Small intestine (tissue), 7 donors: ENCODE data around the gene HDAC1. TPM values are rescaled to one million over a fixed set of nuclear protein-coding genes. Genes with fewer than 3 reads are reported as not detected.

Source experiments
- DNase-seq, 2 donors: peaks; one replicate each; pipeline versions ENCODE4 v3.0.0 to v3.0.0-alpha.2; 2013
- FAIRE-seq: peaks from 2 replicates; lab custom pipeline; 2012; peaks lifted over from hg19 to GRCh38; lab: Jason Lieb, UNC
- H3K27ac ChIP-seq, 3 donors: one replicate each; pipeline ENCODE4 v1.5.1; 2013; ENCODE audit warnings: low read length in 2 of 3, mild to moderate bottlenecking in 2 of 3, control low read depth in 1 of 3, inconsistent platforms in 1 of 3, low read depth in 1 of 3, moderate library complexity in 1 of 3
- H3K27me3 ChIP-seq, 3 donors: one replicate each; pipeline ENCODE4 v1.6.1; 2013; ENCODE audit warnings: low read length in 3 of 3, inconsistent platforms in 1 of 3; ENCODE audit not compliant: control insufficient read depth in 3 of 3, insufficient read depth in 3 of 3
- H3K36me3 ChIP-seq, 3 donors: one replicate each; pipeline ENCODE4 v1.6.1; 2013; ENCODE audit warnings: low read length in 3 of 3, inconsistent platforms in 1 of 3, low read depth in 1 of 3, mild to moderate bottlenecking in 1 of 3, moderate library complexity in 1 of 3; ENCODE audit not compliant: control insufficient read depth in 3 of 3, insufficient read depth in 2 of 3
- H3K4me1 ChIP-seq, 3 donors: one replicate each; pipeline ENCODE4 v1.6.1; 2013; ENCODE audit warnings: low read length in 2 of 3, inconsistent platforms in 1 of 3, low read depth in 1 of 3, mild to moderate bottlenecking in 1 of 3, moderate library complexity in 1 of 3; ENCODE audit not compliant: control insufficient read depth in 3 of 3, insufficient read depth in 2 of 3
- H3K4me3 ChIP-seq, 3 donors: one replicate each; pipeline ENCODE4 v1.5.1; 2013; ENCODE audit warnings: low read length in 3 of 3, control low read depth in 1 of 3, inconsistent platforms in 1 of 3, low read depth in 1 of 3, mild to moderate bottlenecking in 1 of 3, moderate library complexity in 1 of 3
- H3K9me3 ChIP-seq, 2 donors: one replicate each; pipeline ENCODE4 v1.6.1; 2013; ENCODE audit warnings: low read depth in 1 of 2, low read length in 1 of 2; ENCODE audit not compliant: control insufficient read depth in 2 of 2, insufficient read depth in 1 of 2
- WGBS, 3 donors: extraction: QIAGEN DNeasy Blood & Tissue Kit; methylation state at CpG; one replicate each; pipeline ENCODE4 v1.1.7; 2013; 5-methylcytosine and 5-hydroxymethylcytosine counted together
- polyA plus RNA-seq, 4 donors: library from polyadenylated mRNA; stranded (reverse) in 3 of 4; unstranded in 1 of 4; fragments of 200-250 nt in 3 of 4; fragments of 120-200 nt in 1 of 4; gene quantifications; one replicate each; pipeline versions ENCODE4 v1.2.1 to v1.2.3, GENCODE V29; 2013
- donor health status: healthy with polysubstance abuse.
- donor health status: control.
- donor health status: control.
- donor health status: Bipolar disorder and iron deficiency.
- donor health status: healthy.

Gene HDAC1
- polyA plus RNA-seq, 4 donors = 87.0 to 161 (median 112) TPM

GRCh38 chr1:32303997-32304622, 12.2 kb downstream of the HDAC1 start:
- no peak for FAIRE-seq
- 90 to 95% (median 91%) methylated on average over 3 of the region's 3 CpGs for WGBS, 3 donors
- peaks cover 0 to 5% (median 1%) of the 10 kb centered on the region in 3 donors for H3K4me1 ChIP-seq

DNA sequence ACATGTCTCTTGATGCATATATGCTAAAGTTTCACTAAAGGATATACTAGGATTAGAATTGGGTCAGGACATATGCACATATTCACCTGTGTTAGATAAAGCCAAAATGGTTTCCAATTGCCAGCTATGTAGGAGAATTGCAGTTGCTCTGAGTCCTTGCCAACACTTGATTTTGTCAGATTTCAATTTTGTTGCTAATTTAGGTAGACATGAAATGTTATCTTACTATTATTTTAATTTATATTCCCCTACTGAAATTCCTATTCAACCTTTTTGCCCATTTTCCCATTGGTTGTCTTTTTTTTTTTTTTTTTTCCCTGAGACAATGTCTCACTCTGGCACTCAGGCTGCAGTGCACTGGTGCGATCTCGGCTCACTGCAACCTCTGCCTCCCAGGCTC, 13.4 kb downstream of the HDAC1 start:
- FAIRE-seq (no peak), DNase-seq (no peak)
- Histone ChIP-seq H3K36me3 (peaks cover 11 to 35% (median 14%) of the 10 kb centered on the region in 3 donors), H3K9me3 (peaks cover 0 to 3% of the 10 kb centered on the region in 2 donors), H3K27ac (no peak overlapping the region), H3K4me1 (peaks cover 0 to 11% (median 5%) of the 10 kb centered on the region in 3 donors), H3K27me3 (no peaks in the 10 kb centered on the region), H3K4me3 (no peak overlapping the region)
- 98 to 100% (median 99%) methylated on average over 2 of the region's 2 CpGs for WGBS, 3 donors

More at GRCh38 chr1:32303997-32304622, 12.2 kb downstream of the HDAC1 start:
- Histone ChIP-seq H3K27me3 (no peaks in the 10 kb centered on the region), H3K36me3 (peaks cover 12 to 42% (median 14%) of the 10 kb centered on the region in 3 donors), H3K27ac (no peak overlapping the region), H3K9me3 (peaks cover 0 to 3% of the 10 kb centered on the region in 2 donors), H3K4me3 (no peak overlapping the region)
- no peak for DNase-seq

DNA sequence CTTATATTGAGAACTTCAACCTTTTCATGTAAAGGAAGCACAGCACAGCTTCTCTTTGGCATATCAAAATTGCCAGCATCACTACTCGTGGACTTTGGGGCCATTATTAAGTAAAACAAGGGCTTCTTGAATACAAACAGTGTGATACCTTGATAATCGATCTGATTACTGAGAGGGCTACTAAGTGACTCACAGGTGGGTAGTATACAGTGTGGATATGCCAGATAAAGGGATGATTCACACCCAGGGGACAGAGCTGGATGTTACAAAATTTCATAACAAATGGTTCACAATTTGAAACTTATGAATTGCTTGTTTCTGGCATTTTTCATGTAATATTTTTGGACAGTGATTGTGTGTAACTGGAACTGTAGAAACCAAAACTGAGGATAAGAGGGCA, 15.4 kb downstream of the HDAC1 start:
- no peak overlapping the region for H3K4me3 ChIP-seq
- no peak overlapping the region for H3K27ac ChIP-seq
- no peak for FAIRE-seq

DNA sequence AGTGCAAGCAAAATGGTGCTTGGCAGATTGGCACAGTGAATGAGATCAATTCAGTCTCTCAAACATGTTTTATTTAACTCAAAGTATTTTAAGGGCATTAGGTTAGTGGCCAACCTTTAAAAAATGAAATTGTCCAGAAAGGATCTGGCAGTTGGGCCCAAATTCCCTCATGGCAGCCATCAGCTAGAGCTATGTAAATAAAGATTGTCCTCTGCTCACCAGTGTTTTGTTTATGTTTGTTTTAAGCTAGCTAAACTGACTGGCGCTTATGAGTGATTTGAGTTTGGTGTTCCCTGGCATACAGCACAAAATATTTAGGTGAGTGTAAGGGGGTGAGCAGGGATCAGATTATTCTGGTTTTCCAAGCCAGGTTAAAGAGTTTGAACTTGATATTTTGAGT, 18.1 kb downstream of the HDAC1 start:
- H3K27me3 ChIP-seq = no peaks in the 10 kb centered on the region
- no peak overlapping the region for H3K27ac ChIP-seq
- FAIRE-seq = no peak
- H3K36me3 ChIP-seq = peaks cover 2 to 22% (median 3%) of the 10 kb centered on the region in 3 donors
- H3K4me3 ChIP-seq = no peak overlapping the region
- 69 to 80% (median 70%) methylated on average over 1 of the region's 1 CpG for WGBS, 3 donors
- H3K9me3 ChIP-seq = no peaks in the 10 kb centered on the region
- peaks cover 0 to 16% (median 5%) of the 10 kb centered on the region in 3 donors for H3K4me1 ChIP-seq
- DNase-seq = no peak

More for the DNA sequence above, 15.4 kb downstream of the HDAC1 start:
- peaks cover 11 to 35% (median 14%) of the 10 kb centered on the region in 3 donors for H3K36me3 ChIP-seq
- no peaks in the 10 kb centered on the region for H3K27me3 ChIP-seq
- peaks cover 0 to 3% of the 10 kb centered on the region in 2 donors for H3K9me3 ChIP-seq
- peaks cover 0 to 16% (median 5%) of the 10 kb centered on the region in 3 donors for H3K4me1 ChIP-seq
- WGBS, 3 donors = 13 to 54% (median 38%) methylated on average over 2 of the region's 2 CpGs
- peak in 1 of 2 donors; percentile 55 for DNase-seq

DNA sequence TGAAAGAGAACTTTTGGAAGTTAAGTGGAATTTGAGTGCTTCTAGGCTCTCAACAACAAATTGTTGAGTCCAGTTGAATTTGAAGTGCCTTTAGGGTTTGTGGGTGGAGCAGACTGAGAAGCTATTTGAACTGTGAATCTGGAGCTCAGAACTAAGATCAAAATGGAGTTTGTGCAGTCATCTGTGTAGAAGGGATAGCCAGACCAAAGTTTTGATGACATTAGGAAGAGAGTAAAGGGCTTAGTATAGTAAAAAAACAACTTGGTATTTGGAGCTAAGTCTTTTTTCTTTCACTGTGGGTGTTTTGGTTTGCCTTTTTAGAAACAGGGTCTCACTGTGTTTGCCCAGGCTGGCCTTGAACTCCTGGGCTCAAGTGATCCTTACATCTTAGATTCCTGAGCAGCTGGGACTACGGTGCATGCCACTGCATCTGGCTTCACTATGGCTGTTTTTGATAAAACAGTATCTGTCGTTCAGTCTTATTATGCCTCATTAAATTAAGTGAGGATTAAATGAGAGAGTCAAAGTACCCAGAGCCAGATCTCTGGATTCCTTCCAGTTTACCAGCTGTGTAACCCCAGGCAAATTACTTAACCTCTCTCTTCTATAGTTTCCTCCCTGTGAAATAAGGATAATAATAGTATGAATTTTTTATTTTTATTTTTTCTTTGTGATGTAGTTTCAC, 20.0 kb downstream of the HDAC1 start:
- Histone ChIP-seq H3K9me3 (no peaks in the 10 kb centered on the region), H3K4me1 (peaks cover 0 to 14% (median 5%) of the 10 kb centered on the region in 3 donors), H3K36me3 (peaks cover 2 to 15% (median 3%) of the 10 kb centered on the region in 3 donors), H3K27ac (no peak overlapping the region), H3K27me3 (no peaks in the 10 kb centered on the region), H3K4me3 (no peak overlapping the region)
- DNase-seq = no peak
- WGBS, 3 donors = 7 to 37% (median 16%) methylated on average over 2 of the region's 2 CpGs
- no peak for FAIRE-seq

GRCh38 chr1:32316903-32317277, 25.0 kb downstream of the HDAC1 start:
- Histone ChIP-seq H3K9me3 (no peaks in the 10 kb centered on the region), H3K4me3 (no peak overlapping the region), H3K27me3 (no peaks in the 10 kb centered on the region), H3K4me1 (peaks cover 3 to 8% (median 8%) of the 10 kb centered on the region in 3 donors), H3K36me3 (peaks cover 5 to 38% (median 9%) of the 10 kb centered on the region in 3 donors), H3K27ac (no peak overlapping the region)
- WGBS, 3 donors = 72 to 79% (median 77%) methylated on average over 3 of the region's 3 CpGs
- FAIRE-seq = no peak
- no peak for DNase-seq

DNA sequence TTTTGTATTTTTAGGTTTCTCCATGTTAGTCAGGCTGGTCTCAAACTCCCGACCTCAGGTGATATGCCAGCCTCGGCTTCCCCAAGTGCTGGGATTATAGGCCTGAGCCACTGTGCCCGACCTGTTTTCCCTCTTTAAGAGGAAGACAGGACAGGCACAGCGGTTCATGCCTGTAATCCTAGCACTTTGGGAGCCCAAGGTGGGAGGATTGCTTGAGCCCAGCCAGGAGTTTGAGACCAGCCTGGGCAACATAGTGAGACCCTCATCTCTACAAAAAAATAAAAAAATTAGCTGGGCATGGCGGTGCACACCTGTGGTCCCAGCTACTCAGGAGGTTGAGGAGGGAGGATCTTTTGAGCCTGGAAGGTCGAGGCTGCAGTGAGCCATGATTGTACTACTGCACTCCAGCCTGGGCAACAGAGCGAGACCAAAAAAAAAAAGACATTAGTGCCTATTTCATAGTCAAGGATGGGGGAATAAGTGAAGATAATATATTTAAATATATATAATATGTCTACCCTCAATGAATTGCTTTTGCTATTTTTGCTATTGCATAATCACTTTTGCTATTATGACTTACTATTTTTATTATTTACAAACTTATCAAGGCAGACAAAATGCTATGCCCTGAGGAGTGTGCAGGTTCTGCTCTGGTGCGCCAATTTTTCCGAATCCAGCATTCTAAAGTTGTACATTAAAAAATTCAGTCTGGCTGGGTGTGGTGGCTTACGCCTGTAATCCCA, 26.4 kb downstream of the HDAC1 start:
- Histone ChIP-seq H3K4me1 (peaks cover 3 to 22% (median 7%) of the 10 kb centered on the region in 3 donors), H3K27ac (no peak overlapping the region)
- WGBS, 3 donors = 94 to 95% (median 94%) methylated on average over 10 of the region's 10 CpGs

GRCh38 chr1:32321712-32322291, 29.9 kb downstream of the HDAC1 start:
- H3K9me3 ChIP-seq = no peaks in the 10 kb centered on the region
- FAIRE-seq = no peak
- WGBS, 3 donors = 7 to 16% (median 10%) methylated on average over 5 of the region's 5 CpGs
- peak overlapping the region; percentile 76 to 88 (median 76) for H3K27ac ChIP-seq
- DNase-seq = peak; percentile 92 to 97
- H3K27me3 ChIP-seq = no peaks in the 10 kb centered on the region
- H3K4me1 ChIP-seq = peaks cover 3 to 26% (median 7%) of the 10 kb centered on the region in 3 donors
- H3K36me3 ChIP-seq = peaks cover 5 to 50% (median 8%) of the 10 kb centered on the region in 3 donors
- no peak overlapping the region for H3K4me3 ChIP-seq

More for the DNA sequence above, 26.4 kb downstream of the HDAC1 start:
- FAIRE-seq = no peak
- Histone ChIP-seq H3K27me3 (no peaks in the 10 kb centered on the region), H3K4me3 (no peak overlapping the region), H3K9me3 (no peaks in the 10 kb centered on the region), H3K36me3 (peaks cover 5 to 35% (median 9%) of the 10 kb centered on the region in 3 donors)
- DNase-seq = no peak
